ENCODE measurements around the gene SLC7A7.
"Not testable (repeated sequence)": the region's sequence is repeated elsewhere in the genome, so short reads cannot be mapped to it uniquely, and the experiment has no call there.

SLC7A7 gene

GRCh38 chr14:22801716-22802115 lies 13.5 kb downstream of the SLC7A7 start:
- H3K4me3 ChIP-seq (ENCODE audit: low read depth, low read length): no peak overlapping the region
- no peak overlapping the region for H3K27ac ChIP-seq (ENCODE audit: low read depth, low read length)
- H3K4me1 ChIP-seq (ENCODE audit: control insufficient read depth, insufficient read depth, low read length, unreplicated experiment): no peaks in the 10 kb centered on the region
- H3K27me3 ChIP-seq (ENCODE audit: insufficient read depth, low read length): peaks cover 7% of the 10 kb centered on the region
- no peaks in the 10 kb centered on the region for H3K79me2 ChIP-seq (ENCODE audit: control insufficient read depth, insufficient read depth, low read length, unreplicated experiment)
- H2AFZ ChIP-seq (ENCODE audit: low read length, unreplicated experiment): no peak overlapping the region
- no peaks in the 10 kb centered on the region for H3K36me3 ChIP-seq (ENCODE audit: insufficient read depth, low read length)

DNA sequence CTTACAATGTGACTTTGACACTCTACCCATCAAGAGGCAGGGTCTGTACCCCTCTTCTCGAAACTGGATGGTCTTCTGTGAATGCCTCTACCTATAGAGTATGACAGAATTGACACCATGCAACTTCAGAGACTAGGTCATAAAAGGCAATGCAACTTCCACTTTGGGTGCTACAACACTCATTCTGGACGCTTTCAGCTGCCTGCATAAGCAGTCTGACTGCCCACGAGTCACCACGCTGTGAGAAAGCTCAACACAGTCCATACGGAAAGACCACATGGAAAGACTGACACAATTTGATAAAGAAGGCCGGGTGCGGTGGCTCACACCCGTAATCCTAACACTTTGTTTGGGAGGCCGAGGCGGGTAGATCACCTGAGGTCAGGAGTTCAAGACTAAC lies 14.9 kb downstream of the SLC7A7 start:
- no peak overlapping the region for H3K27ac ChIP-seq (ENCODE audit: low read depth, low read length)
- H2AFZ ChIP-seq (ENCODE audit: low read length, unreplicated experiment): no peak overlapping the region
- no peaks in the 10 kb centered on the region for H3K36me3 ChIP-seq (ENCODE audit: insufficient read depth, low read length)
- H3K79me2 ChIP-seq (ENCODE audit: control insufficient read depth, insufficient read depth, low read length, unreplicated experiment): no peaks in the 10 kb centered on the region
- no peaks in the 10 kb centered on the region for H3K4me1 ChIP-seq (ENCODE audit: control insufficient read depth, insufficient read depth, low read length, unreplicated experiment)
- no peak overlapping the region for H3K4me3 ChIP-seq (ENCODE audit: low read depth, low read length)
- peaks cover 18% of the 10 kb centered on the region for H3K27me3 ChIP-seq (ENCODE audit: insufficient read depth, low read length)

GRCh38 chr14:22798528-22798927 lies 16.7 kb downstream of the SLC7A7 start:
- Histone ChIP-seq H3K4me3 (ENCODE audit: low read depth, low read length) (no peak overlapping the region), H3K79me2 (ENCODE audit: control insufficient read depth, insufficient read depth, low read length, unreplicated experiment) (no peaks in the 10 kb centered on the region), H2AFZ (ENCODE audit: low read length, unreplicated experiment) (no peak overlapping the region), H3K4me1 (ENCODE audit: control insufficient read depth, insufficient read depth, low read length, unreplicated experiment) (no peaks in the 10 kb centered on the region), H3K36me3 (ENCODE audit: insufficient read depth, low read length) (no peaks in the 10 kb centered on the region), H3K27ac (ENCODE audit: low read depth, low read length) (no peak overlapping the region), H3K27me3 (ENCODE audit: insufficient read depth, low read length) (peaks cover 18% of the 10 kb centered on the region)

GRCh38 chr14:22797017-22797917 lies 18.0 kb downstream of the SLC7A7 start:
- Histone ChIP-seq H3K79me2 (ENCODE audit: control insufficient read depth, insufficient read depth, low read length, unreplicated experiment) (no peaks in the 10 kb centered on the region), H3K4me3 (ENCODE audit: low read depth, low read length) (no peak overlapping the region), H3K27me3 (ENCODE audit: insufficient read depth, low read length) (peaks cover 18% of the 10 kb centered on the region), H3K27ac (ENCODE audit: low read depth, low read length) (no peak overlapping the region), H3K4me1 (ENCODE audit: control insufficient read depth, insufficient read depth, low read length, unreplicated experiment) (no peaks in the 10 kb centered on the region), H3K36me3 (ENCODE audit: insufficient read depth, low read length) (no peaks in the 10 kb centered on the region), H2AFZ (ENCODE audit: low read length, unreplicated experiment) (no peak overlapping the region)

DNA sequence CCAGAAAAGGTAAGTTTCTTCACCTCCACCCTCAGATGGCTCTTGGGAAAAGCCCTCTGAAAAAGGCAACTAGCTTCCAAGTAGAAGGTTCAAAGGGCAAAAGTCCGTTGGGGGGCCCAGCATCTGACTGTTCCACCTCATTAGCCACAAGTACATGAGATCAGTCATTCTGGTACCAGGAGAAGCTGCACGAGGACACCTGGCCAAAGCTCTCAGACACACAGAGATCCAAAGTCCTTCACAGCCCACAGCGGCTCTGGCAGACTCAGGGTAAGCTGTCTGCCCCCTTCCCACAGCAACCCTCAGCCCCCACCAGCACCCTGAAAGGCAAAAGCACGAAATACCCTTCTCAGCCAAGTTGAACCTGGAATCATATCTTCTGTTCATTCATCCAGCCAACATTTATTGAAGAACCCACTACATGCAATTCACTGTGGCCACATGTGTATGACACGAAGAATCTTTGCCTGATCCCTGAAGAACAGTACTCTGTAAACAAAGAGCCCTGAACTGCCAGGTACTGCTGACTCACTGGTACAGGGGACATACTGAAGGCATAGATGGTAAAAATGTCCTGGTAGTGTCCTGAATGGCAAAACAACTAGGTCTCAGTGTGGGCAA lies 19.0 kb downstream of the SLC7A7 start:
- no peak overlapping the region for H2AFZ ChIP-seq (ENCODE audit: low read length, unreplicated experiment)
- H3K4me1 ChIP-seq (ENCODE audit: control insufficient read depth, insufficient read depth, low read length, unreplicated experiment): no peaks in the 10 kb centered on the region
- no peaks in the 10 kb centered on the region for H3K79me2 ChIP-seq (ENCODE audit: control insufficient read depth, insufficient read depth, low read length, unreplicated experiment)
- H3K36me3 ChIP-seq (ENCODE audit: insufficient read depth, low read length): no peaks in the 10 kb centered on the region
- H3K27me3 ChIP-seq (ENCODE audit: insufficient read depth, low read length): peaks cover 18% of the 10 kb centered on the region
- no peak overlapping the region for H3K27ac ChIP-seq (ENCODE audit: low read depth, low read length)
- H3K4me3 ChIP-seq (ENCODE audit: low read depth, low read length): no peak overlapping the region

- Histone ChIP-seq H3K27ac (ENCODE audit: low read depth, low read length) (no peak overlapping the region), H3K79me2 (ENCODE audit: control insufficient read depth, insufficient read depth, low read length, unreplicated experiment) (no peaks in the 10 kb centered on the region), H2AFZ (ENCODE audit: low read length, unreplicated experiment) (no peak overlapping the region), H3K36me3 (ENCODE audit: insufficient read depth, low read length) (no peaks in the 10 kb centered on the region), H3K27me3 (ENCODE audit: insufficient read depth, low read length) (peaks cover 18% of the 10 kb centered on the region), H3K4me3 (ENCODE audit: low read depth, low read length) (no peak overlapping the region), H3K4me1 (ENCODE audit: control insufficient read depth, insufficient read depth, low read length, unreplicated experiment) (no peaks in the 10 kb centered on the region)
Measured at GRCh38 chr14:22794551-22794951, 20.7 kb downstream of the SLC7A7 start.

- H3K4me3 ChIP-seq (ENCODE audit: low read depth, low read length): no peak overlapping the region
- H3K27me3 ChIP-seq (ENCODE audit: insufficient read depth, low read length): peaks cover 15% of the 10 kb centered on the region
- no peak overlapping the region for H3K27ac ChIP-seq (ENCODE audit: low read depth, low read length)
- no peak overlapping the region for H2AFZ ChIP-seq (ENCODE audit: low read length, unreplicated experiment)
- H3K79me2 ChIP-seq (ENCODE audit: control insufficient read depth, insufficient read depth, low read length, unreplicated experiment): no peaks in the 10 kb centered on the region
- H3K36me3 ChIP-seq (ENCODE audit: insufficient read depth, low read length): no peaks in the 10 kb centered on the region
- no peaks in the 10 kb centered on the region for H3K4me1 ChIP-seq (ENCODE audit: control insufficient read depth, insufficient read depth, low read length, unreplicated experiment)
Measured at GRCh38 chr14:22793976-22794375, 21.3 kb downstream of the SLC7A7 start.

GRCh38 chr14:22793550-22793949 lies 21.7 kb downstream of the SLC7A7 start:
- H3K4me3 ChIP-seq (ENCODE audit: low read depth, low read length); H3K27ac ChIP-seq (ENCODE audit: low read depth, low read length); H2AFZ ChIP-seq (ENCODE audit: low read length, unreplicated experiment); H3K4me1 ChIP-seq (ENCODE audit: control insufficient read depth, insufficient read depth, low read length, unreplicated experiment); H3K79me2 ChIP-seq (ENCODE audit: control insufficient read depth, insufficient read depth, low read length, unreplicated experiment); H3K36me3 ChIP-seq (ENCODE audit: insufficient read depth, low read length): not testable (repeated sequence)
- H3K27me3 ChIP-seq (ENCODE audit: insufficient read depth, low read length): peaks cover 12% of the 10 kb centered on the region

DNA sequence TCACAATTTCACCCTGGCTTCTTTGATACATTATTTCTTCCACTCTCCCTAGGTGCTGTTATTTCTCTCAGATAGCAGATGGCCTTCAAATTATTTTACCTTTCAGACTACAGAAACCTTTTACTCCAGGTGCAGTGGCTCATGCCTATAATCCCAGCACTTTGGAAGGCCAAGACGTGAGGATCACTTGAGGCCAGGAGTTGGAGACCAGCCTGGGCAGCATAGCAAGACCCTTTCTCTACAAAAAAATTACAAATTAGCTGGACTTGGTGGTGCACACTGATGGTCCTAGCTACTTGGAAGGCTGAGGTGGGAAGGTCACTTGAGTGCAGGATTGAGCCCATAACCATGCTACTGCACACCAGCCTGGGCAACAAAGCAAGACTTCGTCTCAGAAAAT lies 23.1 kb downstream of the SLC7A7 start:
- Histone ChIP-seq H3K27ac (ENCODE audit: low read depth, low read length) (no peak overlapping the region), H3K4me1 (ENCODE audit: control insufficient read depth, insufficient read depth, low read length, unreplicated experiment) (no peaks in the 10 kb centered on the region), H3K36me3 (ENCODE audit: insufficient read depth, low read length) (no peaks in the 10 kb centered on the region), H2AFZ (ENCODE audit: low read length, unreplicated experiment) (no peak overlapping the region), H3K4me3 (ENCODE audit: low read depth, low read length) (no peak overlapping the region), H3K79me2 (ENCODE audit: control insufficient read depth, insufficient read depth, low read length, unreplicated experiment) (no peaks in the 10 kb centered on the region), H3K27me3 (ENCODE audit: insufficient read depth, low read length) (peaks cover 12% of the 10 kb centered on the region)

- Histone ChIP-seq H3K79me2 (ENCODE audit: control insufficient read depth, insufficient read depth, low read length, unreplicated experiment) (no peaks in the 10 kb centered on the region), H3K4me1 (ENCODE audit: control insufficient read depth, insufficient read depth, low read length, unreplicated experiment) (no peaks in the 10 kb centered on the region), H2AFZ (ENCODE audit: low read length, unreplicated experiment) (no peak overlapping the region), H3K36me3 (ENCODE audit: insufficient read depth, low read length) (no peaks in the 10 kb centered on the region), H3K27ac (ENCODE audit: low read depth, low read length) (no peak overlapping the region), H3K27me3 (ENCODE audit: insufficient read depth, low read length) (peaks cover 6% of the 10 kb centered on the region), H3K4me3 (ENCODE audit: low read depth, low read length) (no peak overlapping the region)
Measured at GRCh38 chr14:22791301-22791700, 23.9 kb downstream of the SLC7A7 start.

DNA sequence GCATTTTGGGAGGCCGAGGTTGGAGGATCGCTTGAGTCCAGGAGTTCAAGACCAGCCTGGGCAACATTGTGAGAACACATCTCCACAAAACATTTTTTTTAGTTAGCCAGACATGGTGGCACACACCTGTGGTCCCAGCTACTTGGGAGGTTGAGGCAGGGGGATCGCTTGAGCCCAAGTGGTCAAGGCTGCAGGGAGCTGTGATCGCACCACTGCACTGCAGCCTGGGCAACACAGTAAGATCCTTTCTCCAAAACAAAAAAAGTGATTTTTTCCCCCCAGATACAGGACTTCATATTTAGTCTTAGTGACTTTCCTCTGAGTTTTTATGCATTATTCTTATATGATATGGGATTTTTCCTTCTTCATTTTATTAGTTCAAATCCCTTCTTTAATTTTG lies 28.6 kb downstream of the SLC7A7 start:
- Histone ChIP-seq H3K79me2 (ENCODE audit: control insufficient read depth, insufficient read depth, low read length, unreplicated experiment) (no peaks in the 10 kb centered on the region), H3K4me3 (ENCODE audit: low read depth, low read length) (no peak overlapping the region), H3K36me3 (ENCODE audit: insufficient read depth, low read length) (no peaks in the 10 kb centered on the region), H3K27ac (ENCODE audit: low read depth, low read length) (no peak overlapping the region), H3K27me3 (ENCODE audit: insufficient read depth, low read length) (no peaks in the 10 kb centered on the region), H2AFZ (ENCODE audit: low read length, unreplicated experiment) (no peak overlapping the region), H3K4me1 (ENCODE audit: control insufficient read depth, insufficient read depth, low read length, unreplicated experiment) (no peaks in the 10 kb centered on the region)
